K562 (cell line): ENCODE data around the gene TCP11. TPM values are rescaled to one million over a fixed set of nuclear protein-coding genes. Genes with fewer than 3 reads are reported as not detected.

Source experiments
- ATAC-seq: fragments of 200-7000 bp; cut with Tn5 transposase; 3 replicates; pipeline ENCODE4 v1.9.1; 2020; ENCODE audit warnings: moderate library complexity
- BruUV-seq: library from RNA; stranded (reverse); fragments of 400-500 nt; replicated peaks from 2 replicates; lab custom pipeline; 2021; lab: Mats Ljungman, UMichigan
- CTCF ChIA-PET: fragments of 300-600 bp; formaldehyde crosslinking; extraction: SDS; loops from one replicate; lab custom pipeline; 2021; ENCODE audit warnings: low intra/inter-chr PET ratio; lab: Yijun Ruan, JAX
- POLR2A ChIA-PET: fragments of 300-600, 350-650 bp; sonication (Branson Sonifier 250); formaldehyde crosslinking; extraction: SDS; loops from one replicate; lab custom pipeline; 2021; ENCODE audit warnings: antibody characterized with exemption, inconsistent platforms; lab: Yijun Ruan, JAX
- DNase-seq, 4 experiments: peaks; one replicate each; pipeline versions ENCODE4 v3.0.0 to v3.0.0-alpha.2; 2011 to 2018; ENCODE audit warnings: low spot score in 3 of 4, mixed read lengths in 3 of 4; ENCODE audit errors: extremely low read depth in 1 of 4
- FAIRE-seq: peaks from 2 replicates; lab custom pipeline; 2011; peaks lifted over from hg19 to GRCh38; lab: Jason Lieb, UNC
- H2AFZ ChIP-seq: 2 replicates; pipeline ENCODE4 v1.6.0; 2011; ENCODE audit warnings: low read depth, low read length, control low read depth, inconsistent platforms
- H3K27ac ChIP-seq: fragments of 200-600 bp; 3 replicates; pipeline ENCODE4 v1.8.0; 2011; ENCODE audit warnings: low read depth, mild to moderate bottlenecking, control low read depth, inconsistent platforms, low read length, moderate library complexity, mixed read lengths; ENCODE audit errors: extremely low read depth
- H3K27me3 ChIP-seq, 2 experiments: fragments of 300-600 bp in 1 of 2; 2 replicates in 1 of 2; 3 replicates in 1 of 2; pipeline versions ENCODE4 v1.6.0 to v1.8.0; 2011; ENCODE audit warnings: inconsistent platforms in 2 of 2, low read length in 2 of 2, mild to moderate bottlenecking in 1 of 2, mixed read lengths in 1 of 2, moderate library complexity in 1 of 2; ENCODE audit not compliant: control insufficient read depth in 2 of 2, insufficient read depth in 2 of 2
- H3K36me3 ChIP-seq: fragments of 300-600 bp; 3 replicates; pipeline ENCODE4 v1.8.0; 2011; ENCODE audit warnings: mild to moderate bottlenecking, low read length, inconsistent platforms; ENCODE audit not compliant: control insufficient read depth, insufficient read depth
- H3K4me1 ChIP-seq, 2 experiments: fragments of 200-600 bp in 1 of 2; replicated peaks in 1 of 2; 2 replicates in 1 of 2; 3 replicates in 1 of 2; pipeline versions ENCODE4 v1.5.1 to v1.8.0; 2011; ENCODE audit warnings: inconsistent platforms in 2 of 2, low read length in 2 of 2, mild to moderate bottlenecking in 1 of 2, mixed read lengths in 1 of 2, moderate library complexity in 1 of 2; ENCODE audit not compliant: control insufficient read depth in 2 of 2, insufficient read depth in 2 of 2
- H3K4me2 ChIP-seq: 2 replicates; pipeline ENCODE4 v1.6.1; 2011; ENCODE audit warnings: low read length, control low read depth, inconsistent platforms, mixed read lengths; ENCODE audit not compliant: insufficient read depth
- H3K4me3 ChIP-seq: fragments of 200-600 bp; sonication (generic), shearing (Covaris generic); 2 replicates; pipeline ENCODE4 v1.5.1; 2016; ENCODE audit warnings: control low read depth, inconsistent platforms
- H3K79me2 ChIP-seq: fragments of 200-600 bp; 3 replicates; pipeline ENCODE4 v1.8.0; 2011; ENCODE audit warnings: low read length, inconsistent platforms; ENCODE audit not compliant: control insufficient read depth, insufficient read depth
- H3K9ac ChIP-seq, 2 experiments: 2 replicates each; pipeline versions ENCODE4 v1.6.0 to v1.6.1; 2011; ENCODE audit warnings: low read depth in 2 of 2, low read length in 2 of 2, control low read depth in 1 of 2, inconsistent platforms in 1 of 2, mild to moderate bottlenecking in 1 of 2, mixed read lengths in 1 of 2; ENCODE audit not compliant: insufficient read depth in 1 of 2
- H3K9me1 ChIP-seq: one replicate; pipeline ENCODE4 v1.6.0; 2011; ENCODE audit warnings: inconsistent platforms, mild to moderate bottlenecking, low read length, moderate library complexity; ENCODE audit not compliant: control insufficient read depth, insufficient read depth
- H3K9me3 ChIP-seq: replicated peaks from 2 replicates; pipeline ENCODE4 v1.5.1; 2011; ENCODE audit warnings: low read depth, low read length, inconsistent platforms; ENCODE audit not compliant: control insufficient read depth, insufficient read depth
- H4K20me1 ChIP-seq: replicated peaks from 2 replicates; pipeline ENCODE4 v1.6.1; 2011; ENCODE audit warnings: low read length, inconsistent platforms, mixed read lengths; ENCODE audit not compliant: control insufficient read depth, insufficient read depth
- ETS2 ChIP-seq: IDR thresholded peaks from 2 replicates; pipeline ENCODE4 v1.6.1; 2016; ENCODE audit warnings: borderline replicate concordance, missing genetic modification characterization, mild to moderate bottlenecking, moderate library complexity, missing compliant biosample characterization; ENCODE audit not compliant: poor library complexity, severe bottlenecking
- KLF16 ChIP-seq: IDR thresholded peaks from 2 replicates; pipeline ENCODE4 v1.6.1; 2016; ENCODE audit warnings: antibody characterized with exemption
- MEF2A ChIP-seq: IDR thresholded peaks from 2 replicates; pipeline ENCODE4 v1.6.1; 2011; ENCODE audit warnings: low read depth, mild to moderate bottlenecking, low read length, moderate library complexity; ENCODE audit not compliant: control insufficient read depth
- PML ChIP-seq: IDR thresholded peaks from 2 replicates; pipeline ENCODE4 v1.6.1; 2012; ENCODE audit warnings: low read length, inconsistent platforms
- POU5F1 ChIP-seq: fragments of 150-350 bp; IDR thresholded peaks from 2 replicates; pipeline ENCODE4 v1.6.1; 2014; ENCODE audit warnings: borderline replicate concordance, low read length, low read depth, mild to moderate bottlenecking; ENCODE audit not compliant: partially characterized antibody
- TAF7 ChIP-seq: fragments of 450-650 bp; IDR thresholded peaks from 2 replicates; pipeline ENCODE4 v1.6.1; 2016; ENCODE audit warnings: missing genetic modification characterization, missing compliant biosample characterization
- THAP7 ChIP-seq: fragments of 250-450 bp; sonication (Bioruptor Pico); IDR thresholded peaks from 2 replicates; pipeline ENCODE4 v1.5.0; 2021
- ZBTB7A ChIP-seq: IDR thresholded peaks from 2 replicates; pipeline ENCODE4 v1.6.1; 2011; ENCODE audit warnings: low read depth, mild to moderate bottlenecking, low read length, moderate library complexity, borderline replicate concordance; ENCODE audit not compliant: control insufficient read depth
- ZNF76 ChIP-seq: fragments of 250-450 bp; sonication (Bioruptor Pico); IDR thresholded peaks from 2 replicates; pipeline ENCODE4 v1.4.0; 2020; ENCODE audit warnings: mild to moderate bottlenecking, moderate library complexity, borderline replicate concordance
- WGBS: fragments of 100-300 bp; shearing (Covaris generic); methylation state at CpG from one replicate; pipeline ENCODE4 v1.1.6; 2016; ENCODE audit warnings: low coverage, mixed read lengths; ENCODE audit not compliant: insufficient coverage; ENCODE audit errors: missing lambda C conversion rate; 5-methylcytosine and 5-hydroxymethylcytosine counted together
- in situ Hi-C: fragments of 300-500 bp; cut with MboI; formaldehyde crosslinking; loops from 4 replicates; pipeline ENCODE4 v1.15.0; 2018; ENCODE audit warnings: inconsistent platforms, mixed read lengths
- intact Hi-C: fragments of 100-400 bp; cut with micrococcal nuclease; formaldehyde crosslinking; loops from 2 replicates; pipeline ENCODE4 v1.14.2; 2022
- polyA plus RNA-seq, 8 experiments: library from polyadenylated mRNA; depleted of rRNA in 4 of 8; stranded (reverse) in 5 of 8; unstranded in 3 of 8; fragments of >200 nt; fragmentation: Nextera tagmentation in 2 of 8; fragmentation: Illumina TruSeq in 1 of 8; extraction: Ambion mirVana in 2 of 8; extraction: Trizol in 1 of 8; gene quantifications; 2 replicates each; pipeline versions ENCODE4 v1.2.1 to v1.2.3, GENCODE V29; 2011 to 2014; ENCODE audit warnings: inconsistent platforms in 1 of 8, missing spikeins in 1 of 8
- total RNA-seq, 7 experiments: library from RNA; depleted of rRNA in 6 of 7; stranded (reverse); fragments of >200 nt in 6 of 7; fragmentation: Illumina TruSeq in 2 of 7; extraction: Trizol in 2 of 7; gene quantifications; 2 replicates each; pipeline versions ENCODE4 v1.2.1 to v1.2.3, GENCODE V29; 2011 to 2021; ENCODE audit warnings: low replicate concordance in 1 of 7
- TF ChIP-seq, protein P1 (sequence below): fragments of 250-450 bp; sonication (Bioruptor Pico); IDR thresholded peaks from 2 replicates; pipeline ENCODE4 v1.5.0; 2021; ENCODE audit warnings: mild to moderate bottlenecking, moderate library complexity

Gene TCP11
- total and polyA plus RNA-seq, 9 of the 15 experiments (the other 6 are each of a cell fraction or from before 2014, with no cell fraction given): not detected

- ChIA-PET POLR2A (interaction anchor here (0.7 to 1.1 kb wide), 4 partner anchors 11 to 654 kb away, joined by 3 to 4 read pairs (median 4); no protein-coding TSS in a partner anchor), CTCF (no interaction called here)
- in situ Hi-C loops: no loop called here
These were observed 49.6 kb downstream of the TCP11 start for GRCh38 chr6:35091346-35092083.

GRCh38 chr6:35090734-35091133, 50.4 kb downstream of the TCP11 start:
- WGBS: 70% methylated on average over 10 of the region's 10 CpGs
- DNase-seq: no peak
- peaks cover 4% of the 10 kb centered on the region; the same call in 1 of the 3 replicates for H3K36me3 ChIP-seq
- no peaks in the 10 kb centered on the region for H3K4me1 ChIP-seq
- no peak overlapping the region for H3K27ac ChIP-seq
- in situ Hi-C loops (no loop called here), intact Hi-C loops (no loop called here)
- no peak for FAIRE-seq
- ChIA-PET POLR2A (interaction anchor here (0.5 to 0.8 kb wide), 2 partner anchors 439 to 676 kb away, joined by 3 read pairs; no protein-coding TSS in a partner anchor), CTCF (no interaction called here)
- no peaks in the 10 kb centered on the region for H3K9me1 ChIP-seq
- H4K20me1 ChIP-seq: no peaks in the 10 kb centered on the region
- no peak overlapping the region for H2AFZ ChIP-seq
- no peaks in the 10 kb centered on the region for H3K9me3 ChIP-seq
- no peak for ATAC-seq
- no peaks in the 10 kb centered on the region for H3K79me2 ChIP-seq
- H3K4me2 ChIP-seq: no peak overlapping the region
- H3K27me3 ChIP-seq: peaks cover 0 to 6% of the 10 kb centered on the region in 2 experiments; a peak in 1 of 5 replicates
- BruUV-seq: no TSS peak
- H3K4me3 ChIP-seq: no peak overlapping the region
- H3K9ac ChIP-seq: peak overlapping the region in 1 of 2 experiments; percentile 20; a peak in 1 of 4 replicates
- TF ChIP-seq, protein P1, sequence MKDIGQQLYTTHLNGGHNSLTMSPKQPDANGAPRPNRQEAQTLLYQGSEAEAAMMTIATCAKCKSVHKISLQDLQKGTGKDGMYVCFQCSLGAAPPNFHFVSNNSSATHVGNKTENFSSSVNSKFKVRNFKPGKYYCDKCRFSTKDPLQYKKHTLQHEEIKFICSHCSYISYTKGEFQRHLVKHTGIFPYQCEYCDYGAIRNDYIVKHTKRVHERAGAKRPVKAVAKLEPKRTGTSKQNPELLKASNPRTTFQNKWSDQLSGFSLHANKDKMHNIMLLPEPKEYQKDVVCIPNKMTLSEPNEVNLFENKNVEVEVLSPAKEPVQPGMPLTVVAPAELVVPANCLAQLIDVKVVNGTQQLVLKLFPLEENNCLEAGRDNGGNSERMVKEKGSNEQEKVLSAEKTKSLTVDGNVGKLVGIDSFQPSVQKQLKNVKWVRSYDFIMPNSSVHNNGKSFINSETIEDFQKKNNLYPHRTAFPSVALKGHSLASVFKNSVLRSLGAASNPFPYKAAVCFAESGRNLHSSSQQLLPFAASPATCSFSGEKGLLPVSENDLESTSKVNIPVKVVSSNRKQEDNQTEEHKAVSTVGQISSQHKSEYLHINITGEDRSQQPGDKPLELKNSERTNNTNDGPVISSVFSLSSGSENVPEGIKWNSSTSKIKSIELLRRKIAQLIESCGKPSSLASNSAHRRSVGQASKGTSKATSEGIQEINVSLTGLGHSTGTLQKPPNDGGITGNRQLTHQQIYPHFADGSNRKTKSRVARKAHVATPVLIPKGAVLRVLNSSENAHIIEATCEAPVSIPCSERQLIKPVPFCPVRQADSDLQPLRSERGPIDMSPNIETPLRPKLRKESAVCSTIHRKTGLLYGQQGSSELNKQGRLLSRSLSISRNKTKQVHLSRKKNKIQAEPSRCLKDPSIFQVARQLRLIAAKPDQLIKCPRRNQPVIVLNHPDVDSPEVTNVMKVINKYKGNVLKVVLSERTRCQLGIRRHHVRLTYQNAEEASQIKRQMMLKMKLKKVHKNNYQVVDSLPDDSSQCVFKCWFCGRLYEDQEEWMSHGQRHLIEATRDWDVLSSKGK (CRISPR knock-in tag): no peak
- no peak for TF ChIP-seq TAF7 (tag)
- no peak for TF ChIP-seq THAP7
- TF ChIP-seq MEF2A: no peak
- TF ChIP-seq POU5F1: no peak
- no peak for TF ChIP-seq ZNF76 (CRISPR knock-in tag)

More at GRCh38 chr6:35091346-35092083, 49.6 kb downstream of the TCP11 start:
- Histone ChIP-seq H2AFZ (no peak overlapping the region), H3K9me3 (no peaks in the 10 kb centered on the region), H4K20me1 (no peaks in the 10 kb centered on the region), H3K36me3 (peaks cover 4% of the 10 kb centered on the region; the same call in 1 of the 3 replicates), H3K79me2 (no peaks in the 10 kb centered on the region), H3K27ac (no peak overlapping the region), H3K27me3 (peaks cover 0 to 6% of the 10 kb centered on the region in 2 experiments; a peak in 1 of 5 replicates), H3K9me1 (no peaks in the 10 kb centered on the region), H3K9ac (peak overlapping the region in 1 of 2 experiments; percentile 71; a peak in 1 of 4 replicates), H3K4me3 (no peak overlapping the region), H3K4me2 (no peak overlapping the region), H3K4me1 (no peaks in the 10 kb centered on the region)
- no TSS peak for BruUV-seq
- 66% methylated on average over 18 of the region's 18 CpGs for WGBS
- ATAC-seq (no peak), DNase-seq (no peak), FAIRE-seq (no peak)
- TF ChIP-seq PML (no peak), KLF16 (no peak), ZBTB7A (no peak), ETS2 (no peak)
- intact Hi-C loops: no loop called here
